HepG2 (cell line): ENCODE measurements around the gene NKAIN4. TPM values are rescaled to one million over a fixed set of nuclear protein-coding genes. Genes with fewer than 3 reads are reported as not detected.
A peak's percentile ranks its signal among the peaks of the same experiment; 100 is the strongest.

Experiments used
- BCL6 ChIP-seq: IDR thresholded peaks from 2 replicates; pipeline ENCODE4 v1.6.1; 2016; ENCODE audit warnings: missing genetic modification reagents, missing compliant biosample characterization
- FLYWCH1 ChIP-seq: sonication (generic); formaldehyde crosslinking; IDR thresholded peaks from 2 replicates; pipeline ENCODE4 v1.8.1; 2023; ENCODE audit warnings: mild to moderate bottlenecking, missing genetic modification reagents
- FOXK1 ChIP-seq: sonication (generic); formaldehyde crosslinking; IDR thresholded peaks from 2 replicates; pipeline ENCODE4 v1.4.0; 2020; ENCODE audit warnings: low read depth, missing genetic modification reagents, borderline replicate concordance
- HDAC2 ChIP-seq: sonication (generic); formaldehyde crosslinking; IDR thresholded peaks from 2 replicates; pipeline ENCODE4 v1.4.0; 2020; ENCODE audit warnings: missing genetic modification reagents
- HOXA5 ChIP-seq: sonication (generic); formaldehyde crosslinking; IDR thresholded peaks from 2 replicates; pipeline ENCODE4 v1.4.0; 2020; ENCODE audit warnings: missing genetic modification reagents
- KAT7 ChIP-seq: IDR thresholded peaks from 2 replicates; pipeline ENCODE4 v1.6.1; 2018; ENCODE audit warnings: borderline replicate concordance, missing compliant biosample characterization
- MTF1 ChIP-seq: sonication (generic); formaldehyde crosslinking; IDR thresholded peaks from 2 replicates; pipeline ENCODE4 v1.5.0; 2020; ENCODE audit warnings: missing genetic modification reagents
- MXD3 ChIP-seq: IDR thresholded peaks from 2 replicates; pipeline ENCODE4 v1.6.1; 2016; ENCODE audit warnings: mild to moderate bottlenecking, missing biosample characterization, missing genetic modification reagents
- NKX3-1 ChIP-seq: sonication (generic); formaldehyde crosslinking; IDR thresholded peaks from 2 replicates; pipeline ENCODE4 v1.5.0; 2020; ENCODE audit warnings: missing genetic modification reagents
- PBX3 ChIP-seq: sonication (generic); formaldehyde crosslinking; IDR thresholded peaks from 2 replicates; pipeline ENCODE4 v1.8.1; 2023; ENCODE audit warnings: missing genetic modification reagents, inconsistent platforms, borderline replicate concordance
- PITX1 ChIP-seq: sonication (generic); formaldehyde crosslinking; IDR thresholded peaks from 2 replicates; pipeline ENCODE4 v1.5.1; 2020; ENCODE audit warnings: mild to moderate bottlenecking, missing genetic modification reagents
- RAD21 ChIP-seq: fragments of 450-650 bp; formaldehyde crosslinking; IDR thresholded peaks from 2 replicates; pipeline ENCODE4 v1.5.0; 2020; ENCODE audit warnings: mild to moderate bottlenecking
- SPEN ChIP-seq: sonication (generic); formaldehyde crosslinking; IDR thresholded peaks from 2 replicates; pipeline ENCODE4 v1.5.1; 2020; ENCODE audit warnings: low read depth, mild to moderate bottlenecking, missing genetic modification reagents
- TAF15 ChIP-seq: fragments of 200-400 bp; formaldehyde crosslinking; IDR thresholded peaks from one replicate; pipeline ENCODE4 v1.6.1; 2018; ENCODE audit warnings: mild to moderate bottlenecking, low read depth, low read length; ENCODE audit not compliant: poor library complexity, severe bottlenecking
- TEAD2 ChIP-seq: sonication (generic); formaldehyde crosslinking; IDR thresholded peaks from 2 replicates; pipeline ENCODE4 v1.9.0; 2021; ENCODE audit warnings: missing genetic modification reagents
- ZNF276 ChIP-seq: sonication (generic); formaldehyde crosslinking; IDR thresholded peaks from 2 replicates; pipeline ENCODE4 v1.4.0; 2020; ENCODE audit warnings: mild to moderate bottlenecking, low read depth, missing genetic modification reagents
- ZNF615 ChIP-seq: sonication (generic); formaldehyde crosslinking; IDR thresholded peaks from 2 replicates; pipeline ENCODE4 v1.5.0; 2020; ENCODE audit warnings: mild to moderate bottlenecking, missing genetic modification reagents, borderline replicate concordance
- ZNF660 ChIP-seq: sonication (generic); formaldehyde crosslinking; IDR thresholded peaks from 2 replicates; pipeline ENCODE4 v1.5.1; 2020; ENCODE audit warnings: mild to moderate bottlenecking, low read depth, missing genetic modification reagents, borderline replicate concordance
- ZNF841 ChIP-seq: sonication (generic); formaldehyde crosslinking; IDR thresholded peaks from 2 replicates; pipeline ENCODE4 v1.8.1; 2023; ENCODE audit warnings: missing genetic modification reagents, borderline replicate concordance
- ZSCAN29 ChIP-seq: sonication (generic); formaldehyde crosslinking; conservative IDR thresholded peaks from 2 replicates; pipeline ENCODE4 v1.4.0; 2020; ENCODE audit warnings: mild to moderate bottlenecking, missing genetic modification reagents
- polyA plus RNA-seq, 8 experiments: library from polyadenylated mRNA; depleted of rRNA in 3 of 8; stranded (reverse) in 7 of 8; unstranded in 1 of 8; fragments of >200 nt; fragmentation: Illumina TruSeq in 4 of 8; extraction: Trizol in 4 of 8; gene quantifications; 2 replicates each; pipeline versions ENCODE4 v1.2.1 to v1.2.3, GENCODE V29; 2011 to 2016; ENCODE audit warnings: low read depth in 4 of 8, missing spikeins in 1 of 8, mixed read lengths in 1 of 8; ENCODE audit not compliant: insufficient read depth in 1 of 8
- total RNA-seq, 5 experiments: library from RNA; depleted of rRNA; stranded (reverse); fragments of >200 nt; fragmentation: Illumina TruSeq; extraction: Trizol; gene quantifications; 2 replicates each; pipeline ENCODE4 v1.2.3, GENCODE V29; 2016; ENCODE audit warnings: low read depth in 1 of 5
- TF ChIP-seq, protein P1 (sequence below): sonication (generic); formaldehyde crosslinking; IDR thresholded peaks from 2 replicates; pipeline ENCODE4 v1.4.0; 2020; ENCODE audit warnings: mild to moderate bottlenecking, missing genetic modification reagents

The NKAIN4 gene
- total and polyA plus RNA-seq, 2 of the 13 experiments (the other 11 are each of a cell fraction or from before 2014, with no cell fraction given), result not detected

DNA sequence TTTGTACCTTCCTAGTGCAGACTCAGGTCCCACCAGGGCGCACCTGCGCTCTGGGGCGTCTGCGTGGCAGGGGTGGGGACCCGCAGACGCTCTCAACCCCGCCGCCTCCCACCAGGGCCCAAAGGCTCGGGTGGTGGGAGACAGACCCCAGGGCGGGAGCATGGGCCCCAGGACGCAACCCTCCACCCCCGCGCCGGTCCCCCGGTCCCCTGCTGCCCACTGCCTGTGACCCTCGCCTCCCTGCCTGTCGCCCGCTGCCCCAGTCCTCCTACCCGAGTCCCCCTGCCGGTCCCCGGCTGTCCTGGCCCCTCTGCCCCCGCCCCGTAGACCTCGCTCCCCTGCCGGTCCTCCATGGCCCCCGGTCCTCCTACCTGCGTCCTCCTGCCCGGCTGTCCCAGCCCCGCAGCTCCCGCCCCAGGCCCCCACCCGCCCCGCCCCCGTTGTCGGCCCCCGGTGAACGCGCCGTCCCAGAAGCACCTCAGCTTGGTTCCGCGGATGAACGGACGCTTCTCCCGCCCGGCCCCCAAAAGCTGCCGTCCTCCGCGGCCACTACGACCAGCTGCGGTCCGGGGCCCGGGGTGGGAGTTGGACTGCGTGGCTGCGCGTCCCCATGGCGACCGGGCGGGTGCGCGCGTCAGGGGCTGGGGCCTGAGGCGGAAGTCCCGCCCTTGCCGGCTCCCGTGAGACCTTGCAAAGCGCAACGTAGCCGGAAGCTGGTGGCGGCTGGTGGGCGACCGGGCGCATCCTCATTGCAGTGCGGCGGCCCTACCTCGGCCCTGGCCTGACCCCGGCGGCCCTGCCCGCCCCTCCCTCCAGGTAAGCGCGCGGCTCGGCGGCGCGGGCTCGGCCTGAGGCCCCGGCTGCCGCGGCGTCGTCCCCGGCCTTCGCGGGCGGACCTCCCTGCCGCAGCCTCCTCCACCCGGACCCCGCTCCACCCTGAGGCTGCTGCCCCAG is 18.1 kb upstream of the NKAIN4 start, which contains the start of gene ARFGAP1 (continued):
- TF ChIP-seq ZNF615 (CRISPR knock-in tag) (no peak), NKX3-1 (no peak), FLYWCH1 (CRISPR knock-in tag) (no peak), PBX3 (CRISPR knock-in tag) (no peak), FOXK1 (CRISPR knock-in tag) (peak; percentile 89; the same call in 1 of the 2 replicates), TAF15 (no peak), HDAC2 (CRISPR knock-in tag) (peak; percentile 88), RAD21 (CRISPR knock-in tag) (peak; percentile 68), BCL6 (CRISPR knock-in tag) (peak; percentile 61; the same call in 1 of the 2 replicates), TEAD2 (0 out of 2 replicates have a peak, but pooled peaks have one; percentile 21), ZNF276 (CRISPR knock-in tag) (no peak), ZNF660 (CRISPR knock-in tag) (no peak), ZSCAN29 (CRISPR knock-in tag) (no peak), MTF1 (CRISPR knock-in tag) (no peak), SPEN (CRISPR knock-in tag) (peak; percentile 99), PITX1 (CRISPR knock-in tag) (0 out of 2 replicates have a peak, but pooled peaks have one; percentile 43), KAT7 (peak; percentile 68; the same call in 1 of the 2 replicates), HOXA5 (CRISPR knock-in tag) (peak; percentile 56; the same call in 1 of the 2 replicates), ZNF841 (CRISPR knock-in tag) (no peak), MXD3 (CRISPR knock-in tag) (peak; percentile 74; the same call in 1 of the 2 replicates)
- TF ChIP-seq, protein P1, sequence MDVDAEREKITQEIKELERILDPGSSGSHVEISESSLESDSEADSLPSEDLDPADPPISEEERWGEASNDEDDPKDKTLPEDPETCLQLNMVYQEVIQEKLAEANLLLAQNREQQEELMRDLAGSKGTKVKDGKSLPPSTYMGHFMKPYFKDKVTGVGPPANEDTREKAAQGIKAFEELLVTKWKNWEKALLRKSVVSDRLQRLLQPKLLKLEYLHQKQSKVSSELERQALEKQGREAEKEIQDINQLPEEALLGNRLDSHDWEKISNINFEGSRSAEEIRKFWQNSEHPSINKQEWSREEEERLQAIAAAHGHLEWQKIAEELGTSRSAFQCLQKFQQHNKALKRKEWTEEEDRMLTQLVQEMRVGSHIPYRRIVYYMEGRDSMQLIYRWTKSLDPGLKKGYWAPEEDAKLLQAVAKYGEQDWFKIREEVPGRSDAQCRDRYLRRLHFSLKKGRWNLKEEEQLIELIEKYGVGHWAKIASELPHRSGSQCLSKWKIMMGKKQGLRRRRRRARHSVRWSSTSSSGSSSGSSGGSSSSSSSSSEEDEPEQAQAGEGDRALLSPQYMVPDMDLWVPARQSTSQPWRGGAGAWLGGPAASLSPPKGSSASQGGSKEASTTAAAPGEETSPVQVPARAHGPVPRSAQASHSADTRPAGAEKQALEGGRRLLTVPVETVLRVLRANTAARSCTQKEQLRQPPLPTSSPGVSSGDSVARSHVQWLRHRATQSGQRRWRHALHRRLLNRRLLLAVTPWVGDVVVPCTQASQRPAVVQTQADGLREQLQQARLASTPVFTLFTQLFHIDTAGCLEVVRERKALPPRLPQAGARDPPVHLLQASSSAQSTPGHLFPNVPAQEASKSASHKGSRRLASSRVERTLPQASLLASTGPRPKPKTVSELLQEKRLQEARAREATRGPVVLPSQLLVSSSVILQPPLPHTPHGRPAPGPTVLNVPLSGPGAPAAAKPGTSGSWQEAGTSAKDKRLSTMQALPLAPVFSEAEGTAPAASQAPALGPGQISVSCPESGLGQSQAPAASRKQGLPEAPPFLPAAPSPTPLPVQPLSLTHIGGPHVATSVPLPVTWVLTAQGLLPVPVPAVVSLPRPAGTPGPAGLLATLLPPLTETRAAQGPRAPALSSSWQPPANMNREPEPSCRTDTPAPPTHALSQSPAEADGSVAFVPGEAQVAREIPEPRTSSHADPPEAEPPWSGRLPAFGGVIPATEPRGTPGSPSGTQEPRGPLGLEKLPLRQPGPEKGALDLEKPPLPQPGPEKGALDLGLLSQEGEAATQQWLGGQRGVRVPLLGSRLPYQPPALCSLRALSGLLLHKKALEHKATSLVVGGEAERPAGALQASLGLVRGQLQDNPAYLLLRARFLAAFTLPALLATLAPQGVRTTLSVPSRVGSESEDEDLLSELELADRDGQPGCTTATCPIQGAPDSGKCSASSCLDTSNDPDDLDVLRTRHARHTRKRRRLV, result no peak
